EH (cell line): ENCODE data around the gene FGF13.

Experiments used
- DNase-seq: peaks from one replicate; pipeline ENCODE4 v3.0.0-alpha.2; 2015; ENCODE audit warnings: low read depth

The FGF13 gene

DNA sequence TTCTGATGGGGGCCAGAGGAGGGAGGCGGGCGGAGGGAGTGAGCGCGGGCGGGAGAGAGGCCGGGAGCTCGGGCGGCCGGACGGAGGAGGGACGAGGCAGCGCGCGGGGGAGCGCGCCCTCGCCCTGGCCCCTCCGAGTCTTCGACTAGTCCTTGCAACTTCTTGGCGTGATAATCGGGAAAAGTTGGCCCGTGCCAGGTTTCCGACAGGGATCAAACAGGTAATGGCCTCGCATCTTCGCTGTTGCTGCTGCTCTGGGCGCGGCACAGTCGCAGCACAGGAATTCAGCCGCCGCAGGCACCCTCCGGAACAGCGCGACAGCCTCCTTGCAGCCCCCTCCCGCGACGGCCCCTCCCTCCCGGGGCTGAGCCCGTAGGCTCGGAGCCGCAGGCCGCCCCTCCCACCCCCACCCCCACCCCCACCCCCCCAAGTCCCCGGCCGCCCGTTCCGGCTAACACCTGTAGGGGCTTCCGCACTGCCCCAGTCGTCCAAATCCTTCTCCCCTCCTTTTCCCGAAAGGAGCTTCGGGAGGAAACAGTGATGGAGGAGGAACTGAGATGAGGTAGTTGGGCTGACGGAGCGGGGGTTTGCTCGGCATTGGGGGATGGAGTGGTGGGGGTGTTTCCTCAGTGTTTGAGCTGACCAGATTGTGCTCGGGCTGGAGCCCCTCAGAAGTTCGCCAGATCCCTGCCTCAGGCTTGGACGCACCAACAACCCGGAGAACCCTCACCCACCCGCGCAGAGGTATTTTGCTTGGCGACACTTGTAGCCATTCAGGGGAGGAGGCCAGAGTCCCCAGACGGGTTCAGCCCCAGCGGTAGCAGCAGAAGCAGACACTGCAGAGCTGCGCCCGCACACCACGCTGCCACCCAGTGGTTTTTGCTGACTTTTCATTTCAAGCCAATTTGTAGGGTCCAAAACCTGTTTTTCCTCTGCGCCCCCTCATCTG is at the start of gene FGF13:
TSS of gene FGF13 (minus strand) at position 319 of the 949 bp plus-strand sequence. CDS start 714 bp downstream, outside the sequence.
- DNase-seq = no peak

DNA sequence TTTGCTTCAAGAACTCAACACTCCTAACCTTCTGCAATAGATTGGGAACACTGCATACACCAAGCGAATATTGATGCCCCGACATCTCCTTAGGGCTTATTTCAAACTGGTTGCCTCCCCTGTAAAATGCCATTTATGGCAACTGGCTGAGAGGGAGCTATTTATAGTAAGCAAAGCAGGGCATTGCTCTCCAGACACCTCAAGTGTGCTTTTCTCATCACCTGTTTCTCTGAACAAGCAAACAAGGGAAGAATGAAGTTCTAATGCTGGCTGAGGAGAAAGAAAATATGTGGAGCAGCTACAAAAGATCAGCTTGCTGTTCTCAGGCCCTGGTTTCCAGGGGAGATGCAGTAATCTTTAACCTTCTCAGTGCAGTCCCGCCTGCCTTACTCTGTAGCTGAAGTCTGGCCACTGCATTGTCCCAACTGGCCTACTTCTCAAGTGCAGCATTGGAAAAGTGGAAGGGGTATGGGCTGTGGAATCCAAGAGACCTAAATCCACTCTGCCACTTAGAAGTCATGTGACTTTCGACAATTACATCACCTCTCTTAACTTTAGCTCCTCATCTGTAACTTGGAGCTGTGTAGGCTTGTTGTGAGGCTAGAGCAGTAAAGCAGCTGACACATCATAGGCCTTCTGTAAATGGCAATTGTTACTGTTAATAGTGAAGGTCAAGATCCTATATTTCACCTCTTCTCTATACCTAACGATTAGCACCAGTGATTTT is 47.9 kb upstream of the FGF13 start:
- DNase-seq = no peak

DNA sequence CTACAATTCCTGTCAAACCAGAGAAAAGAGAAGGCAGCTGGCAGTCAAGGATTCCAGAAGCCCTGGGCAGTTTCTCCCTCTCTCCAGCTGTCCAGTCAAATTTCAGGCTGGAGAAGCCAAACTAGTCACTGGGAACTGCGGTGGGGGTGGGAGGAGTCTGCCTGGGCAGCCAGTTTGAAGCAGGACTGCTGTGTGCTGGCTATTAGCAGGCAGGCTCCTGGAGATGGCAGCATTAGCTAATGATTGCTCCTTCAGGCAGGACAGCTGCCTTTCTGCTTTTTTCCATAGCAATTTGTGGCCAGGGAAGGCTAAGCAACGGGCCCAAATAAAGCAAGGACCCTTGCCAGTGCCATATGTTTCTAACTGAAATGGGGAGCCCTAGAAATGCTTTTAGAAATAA is 44.7 kb upstream of the FGF13 start:
- DNase-seq = peak; percentile 0

DNA sequence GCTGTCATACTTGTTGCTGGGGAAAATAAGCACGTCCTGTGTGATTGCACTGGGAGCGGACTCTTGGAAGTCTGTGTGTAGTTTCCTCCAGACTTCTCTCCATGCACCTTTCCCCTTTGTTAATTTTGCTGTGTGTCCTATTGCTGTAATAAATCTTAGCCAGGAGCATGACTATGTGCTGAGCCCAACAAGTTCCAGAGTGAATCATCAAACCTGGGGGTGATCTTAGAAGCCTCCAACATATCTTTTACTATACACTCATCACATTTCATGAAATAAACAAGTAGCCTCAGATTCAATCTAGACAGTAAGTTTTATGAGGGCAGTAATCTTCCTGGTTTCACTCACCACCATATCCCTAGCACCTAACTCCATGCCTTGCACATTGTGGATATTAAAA is 43.3 kb upstream of the FGF13 start:
- no peak for DNase-seq

DNA sequence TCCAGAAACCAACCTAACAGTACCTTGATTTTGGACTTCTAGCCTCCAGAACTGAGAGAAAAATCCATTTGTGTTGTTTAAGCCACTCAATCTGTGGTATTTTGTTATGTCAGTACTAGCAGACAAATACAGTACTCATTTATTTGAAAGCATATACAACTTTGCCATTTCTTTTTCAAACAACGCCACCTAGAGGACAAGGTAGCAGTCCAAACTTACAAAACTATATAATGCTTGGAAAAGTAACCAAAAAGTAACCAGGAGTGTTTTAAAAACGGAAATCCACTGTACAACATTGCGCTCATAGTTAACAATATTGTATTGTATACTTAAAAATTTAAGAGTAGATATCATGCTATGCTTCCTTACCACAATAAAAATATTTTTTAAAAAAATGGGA is 37.0 kb upstream of the FGF13 start:
- peak; percentile 0 for DNase-seq

DNA sequence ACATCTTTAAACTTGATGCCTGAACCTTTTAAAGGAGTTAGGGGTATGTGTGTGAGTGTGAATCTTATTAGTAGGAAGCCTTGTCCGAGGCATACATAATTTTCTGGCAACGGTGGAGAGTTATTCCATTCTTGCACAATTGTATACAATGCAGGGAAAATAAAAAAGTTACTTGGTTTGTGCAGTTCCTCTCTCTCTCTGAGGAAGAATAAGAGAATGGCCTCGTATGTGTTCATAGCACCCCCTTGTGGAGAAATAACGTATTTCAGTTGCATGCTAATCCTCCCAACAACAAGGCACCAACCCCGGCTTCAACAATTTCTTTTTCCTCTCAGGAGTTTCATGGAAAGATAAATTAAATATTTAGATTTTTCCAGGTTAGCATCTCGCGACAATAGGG is 33.7 kb upstream of the FGF13 start:
- peak; percentile 25 for DNase-seq

DNA sequence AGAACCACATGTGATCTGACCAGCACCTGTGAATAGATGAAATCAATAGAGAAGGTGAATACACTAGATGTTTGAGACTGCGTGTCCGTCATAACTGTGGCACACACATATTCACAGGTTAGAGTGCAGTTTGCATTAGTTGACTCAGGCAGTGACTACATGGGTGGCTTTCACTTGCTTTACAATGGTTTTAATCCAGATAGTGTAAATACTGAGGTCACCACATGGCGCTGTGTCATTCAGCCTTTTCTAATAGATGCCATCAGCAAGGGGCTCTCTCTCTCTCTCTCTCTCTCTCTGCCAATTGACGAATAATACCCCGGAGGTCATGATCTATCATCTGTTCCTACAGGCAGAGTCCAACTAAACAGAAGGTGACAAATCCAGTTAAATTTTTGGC is 30.7 kb upstream of the FGF13 start:
- DNase-seq = no peak

DNA sequence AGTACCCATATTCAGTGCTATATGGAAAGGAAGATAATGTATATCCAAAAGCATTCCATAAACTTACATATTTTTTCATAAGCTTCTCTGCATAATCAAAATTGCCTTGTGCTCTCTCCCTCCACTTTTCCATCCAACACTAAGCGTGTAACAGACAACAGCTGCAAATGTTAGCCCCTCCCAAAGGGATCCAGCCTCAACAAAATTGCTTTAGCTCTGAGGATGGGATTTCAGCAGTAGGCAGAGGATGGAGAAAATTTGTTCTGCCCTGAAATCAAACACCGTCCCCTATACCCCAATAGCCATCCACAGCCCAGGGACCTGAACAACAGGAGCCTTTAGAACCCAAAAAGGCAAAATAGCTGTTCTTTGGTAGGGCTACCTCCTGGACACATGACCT is 28.8 kb upstream of the FGF13 start:
- no peak for DNase-seq

DNA sequence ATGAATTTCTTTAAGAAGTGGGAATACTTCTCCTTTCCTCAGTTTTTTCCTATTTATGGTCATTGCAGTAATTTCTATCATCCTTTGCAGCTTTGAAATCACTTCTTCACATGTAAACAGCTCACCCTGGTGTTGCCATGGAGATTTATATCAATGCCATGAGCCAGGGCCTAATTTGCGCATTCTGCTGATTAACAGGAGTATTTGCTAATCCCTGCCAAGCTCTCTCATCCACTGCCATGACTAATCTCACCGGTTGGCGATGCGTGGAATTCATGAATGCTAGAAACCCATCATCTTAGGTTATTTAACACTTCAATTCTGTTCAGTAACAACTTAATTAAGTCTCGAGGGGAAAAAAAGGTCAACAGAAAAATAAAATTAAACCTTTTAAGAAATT is 11.8 kb upstream of the FGF13 start:
- no peak for DNase-seq

DNA sequence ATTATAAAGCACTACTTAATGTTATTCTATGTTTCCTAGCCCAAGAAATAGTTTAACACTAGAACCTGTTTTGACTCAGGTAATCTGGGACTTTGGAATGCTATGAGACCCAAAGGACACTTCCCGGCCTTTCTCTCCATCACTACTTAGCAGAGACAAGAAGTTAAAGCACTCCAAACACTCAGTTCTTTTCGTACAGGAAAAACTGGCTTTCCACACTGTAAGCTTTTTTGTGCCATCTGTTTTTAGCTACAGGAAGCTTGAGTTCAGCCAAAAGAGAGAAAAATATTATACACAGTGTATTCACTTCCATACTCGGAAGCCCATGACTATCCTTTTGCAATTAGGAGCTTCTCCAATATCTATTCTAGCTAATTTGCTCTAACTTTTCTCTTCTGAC is 7.9 kb upstream of the FGF13 start:
- no peak for DNase-seq

DNA sequence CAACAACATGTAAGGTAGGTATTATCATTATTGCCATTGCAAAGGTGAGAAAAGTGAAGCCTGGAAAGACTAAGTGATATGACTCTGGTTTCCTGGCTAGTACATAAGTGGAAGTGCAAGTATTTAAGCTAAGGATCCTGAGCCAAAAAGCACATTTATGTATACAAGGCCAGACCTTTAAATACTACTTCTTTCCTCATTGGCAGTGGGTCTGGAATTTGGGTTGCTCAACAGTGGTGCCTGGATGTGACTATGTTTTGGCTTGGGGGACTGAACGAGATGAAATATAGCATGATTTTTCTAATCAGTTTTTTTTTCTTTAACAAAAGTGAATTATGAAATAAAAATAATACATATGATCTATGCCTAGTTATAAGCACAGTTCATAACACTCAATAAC is 7.4 kb upstream of the FGF13 start:
- DNase-seq = no peak

DNA sequence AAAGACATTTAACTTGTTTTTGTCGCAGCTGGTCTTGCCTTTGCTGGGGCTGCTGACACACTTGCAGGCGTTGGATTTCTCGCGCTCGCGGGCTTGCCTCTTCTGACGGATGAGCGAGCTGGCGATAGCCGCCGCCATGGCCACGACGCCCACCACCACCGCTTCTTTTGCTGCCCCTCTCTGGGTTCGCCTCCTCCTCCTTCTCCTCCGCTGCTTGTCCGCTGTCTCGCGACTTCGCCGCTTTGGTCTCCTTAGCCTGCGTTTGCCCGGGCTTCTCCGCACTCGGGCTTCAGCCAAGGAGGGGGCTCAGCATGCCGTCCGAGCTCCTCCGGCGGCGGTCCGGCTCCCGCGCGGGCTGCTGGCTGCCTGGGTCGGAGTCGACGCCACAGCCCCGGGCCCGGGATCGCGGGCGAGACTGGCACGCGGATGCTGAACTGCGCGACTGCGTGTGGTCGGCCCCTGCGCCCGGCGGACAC is 613 bp downstream of the FGF13 start:
- DNase-seq = no peak

DNA sequence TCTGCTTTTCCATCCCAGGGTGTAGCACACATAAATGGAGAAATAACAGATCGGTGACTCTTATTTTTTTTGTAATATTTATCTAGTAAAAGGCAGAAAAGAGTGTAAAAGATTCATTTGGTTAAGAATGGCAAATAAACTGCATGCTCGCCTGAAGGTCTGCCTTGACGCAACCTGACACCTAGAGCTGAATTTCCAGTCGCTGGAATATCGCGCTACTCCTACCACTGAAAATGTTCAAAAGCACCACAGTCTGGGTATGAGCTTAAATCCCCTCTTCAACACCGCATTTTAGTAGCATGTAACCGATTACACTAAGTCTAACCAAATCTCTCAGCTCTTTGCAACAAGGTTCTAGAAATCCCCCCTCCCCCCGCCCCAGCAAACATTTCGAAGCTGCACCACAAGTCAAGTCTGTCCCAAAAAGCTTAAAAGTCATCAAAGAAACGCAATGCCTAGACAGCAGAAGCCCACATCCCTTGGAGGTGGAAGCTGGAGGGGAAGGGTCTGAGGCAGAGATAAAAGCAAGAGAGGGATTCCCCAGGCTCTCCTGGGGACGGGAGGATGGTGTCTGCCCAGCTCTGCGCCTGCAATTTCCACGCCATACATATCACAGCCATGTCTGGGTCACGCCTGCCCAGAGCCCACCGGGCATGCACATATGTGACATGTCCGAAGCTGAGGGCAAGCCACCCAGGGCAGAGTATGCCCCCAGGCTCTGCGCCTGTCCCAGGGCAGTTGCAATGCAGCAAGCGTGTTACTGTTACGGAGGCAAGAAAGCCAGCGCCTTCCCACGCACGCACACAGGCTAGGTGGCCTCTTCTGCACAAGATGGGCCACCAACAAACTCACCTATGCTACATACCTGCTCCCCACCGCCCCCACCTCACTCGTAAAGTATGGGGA is 1.4 kb downstream of the FGF13 start:
- no peak for DNase-seq

DNA sequence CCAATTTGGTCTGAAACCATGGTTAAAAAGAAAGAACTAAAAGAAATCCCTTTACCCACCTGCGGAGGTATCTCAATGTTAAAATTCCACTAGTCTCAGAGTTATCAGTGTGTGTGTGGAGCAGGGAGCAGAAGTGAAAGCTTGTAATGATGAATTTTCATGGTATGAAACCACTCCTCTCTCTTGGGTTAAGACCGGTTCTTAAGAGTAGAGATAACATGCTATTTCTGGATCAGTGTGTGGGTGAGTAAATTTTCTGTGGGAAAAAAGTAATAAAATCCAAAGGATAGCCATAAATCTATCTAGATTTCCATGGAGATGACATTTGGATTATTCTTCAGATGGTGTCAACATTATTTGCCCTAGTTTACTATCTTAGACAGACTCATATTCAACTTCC is 3.2 kb downstream of the FGF13 start:
- DNase-seq = no peak

DNA sequence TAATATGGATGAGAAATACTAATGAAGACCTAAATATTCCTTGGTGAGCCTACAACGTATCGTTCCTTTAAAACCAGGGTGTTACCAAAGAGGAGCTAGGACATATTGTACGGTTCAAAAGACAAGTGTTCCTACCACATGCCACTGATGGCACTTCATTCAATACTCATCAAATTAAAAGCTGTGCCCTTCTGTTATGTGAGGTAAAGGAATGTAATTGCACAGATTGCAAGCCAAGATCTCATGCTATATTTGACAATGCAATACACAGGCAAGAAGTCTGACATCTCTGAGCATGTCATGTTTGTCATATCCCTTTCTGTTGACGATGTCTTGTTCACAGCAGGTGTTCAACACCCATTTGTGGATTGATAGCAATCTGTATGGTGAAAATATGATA is 6.9 kb downstream of the FGF13 start:
- DNase-seq = no peak

DNA sequence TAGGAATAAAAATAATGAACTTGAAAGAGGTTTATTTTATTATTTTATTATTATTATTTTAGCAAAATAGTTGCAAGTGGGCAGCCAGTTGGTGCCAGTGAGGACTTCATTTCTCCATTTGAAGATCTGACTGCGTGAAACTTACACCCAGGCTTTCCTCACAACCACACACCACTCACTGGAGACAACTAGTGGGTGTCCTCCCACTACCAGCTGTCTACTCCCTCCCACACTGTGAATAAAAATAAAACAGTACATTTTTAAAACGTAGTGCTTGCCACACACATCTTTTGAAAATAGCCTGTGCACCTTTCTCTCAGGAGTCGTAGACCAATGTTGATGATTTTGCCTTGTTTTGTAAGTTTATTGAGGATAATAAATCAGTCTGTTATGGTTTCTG is 7.4 kb downstream of the FGF13 start:
- DNase-seq = no peak

DNA sequence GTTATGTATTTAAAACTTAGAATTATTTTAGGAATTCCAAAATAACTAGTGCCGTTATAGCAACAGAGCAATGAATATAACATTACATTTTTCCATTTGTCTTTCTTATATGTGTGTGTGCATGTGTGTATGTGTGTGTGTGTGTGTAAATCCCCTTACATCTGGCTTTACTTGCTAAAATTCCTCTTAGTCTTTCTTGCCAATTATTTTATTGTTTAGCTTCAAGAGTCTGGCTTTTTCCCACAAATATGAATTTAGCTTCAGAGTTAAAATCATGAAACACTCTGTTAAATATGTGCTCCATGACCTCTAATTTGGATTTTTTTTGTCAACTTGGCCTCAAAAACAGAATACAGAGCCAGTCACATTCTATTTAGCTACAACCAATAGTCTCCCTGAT is 18.9 kb downstream of the FGF13 start:
- no peak for DNase-seq

DNA sequence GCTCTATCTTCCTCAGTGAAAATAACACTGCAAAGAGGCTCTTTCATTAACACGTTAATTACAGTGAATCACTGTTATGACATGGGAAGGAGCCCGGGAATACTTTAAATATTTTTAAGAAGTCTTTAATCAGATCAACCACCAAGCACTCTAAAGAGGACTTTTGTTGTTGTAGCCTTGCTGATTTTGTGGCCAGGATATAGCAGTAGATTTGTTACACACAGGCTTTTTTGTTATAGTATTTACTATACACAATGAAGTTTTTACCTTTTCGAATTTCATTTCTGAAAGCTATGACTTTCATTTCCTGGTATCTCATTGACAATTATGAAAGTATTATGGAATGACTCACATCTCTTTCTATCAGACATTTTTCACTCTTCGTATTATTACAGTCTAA is 20.3 kb downstream of the FGF13 start:
- DNase-seq = no peak

DNA sequence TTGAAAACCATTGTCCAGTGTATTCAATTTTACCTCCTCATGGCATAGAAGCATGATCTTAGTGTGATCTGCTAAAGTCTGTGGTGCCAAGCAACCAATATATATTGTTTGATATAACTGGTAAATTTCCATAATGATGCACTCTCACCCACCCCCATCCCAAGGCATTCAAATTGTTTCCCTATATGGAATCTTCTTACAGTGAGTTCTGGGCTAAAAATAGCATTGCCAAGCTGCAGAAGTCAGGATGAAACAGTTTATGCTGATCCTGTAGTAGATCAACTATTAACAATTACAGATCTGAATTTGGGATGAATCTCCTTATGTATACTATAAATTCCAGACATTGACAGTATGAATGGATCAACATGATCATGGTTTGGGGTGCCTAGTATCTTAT is 20.9 kb downstream of the FGF13 start:
- no peak for DNase-seq

DNA sequence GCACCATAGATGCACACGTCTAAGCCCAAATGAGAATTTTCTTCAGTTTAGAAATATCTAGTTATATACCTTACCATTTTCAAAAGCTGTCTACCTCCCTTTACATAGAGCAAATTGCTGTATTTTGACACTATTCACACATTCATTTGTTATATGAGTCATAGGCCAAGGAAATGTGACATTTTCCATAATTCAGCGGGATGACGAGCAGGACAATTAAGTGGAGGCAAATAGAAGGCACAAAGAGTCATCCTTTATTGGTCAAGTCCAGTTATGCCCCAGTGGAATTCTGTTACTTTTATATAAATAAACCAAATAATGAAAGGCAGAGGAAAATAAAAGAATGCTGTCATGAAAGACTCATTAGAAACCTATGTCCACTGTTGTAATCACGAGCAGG is 27.9 kb downstream of the FGF13 start:
- DNase-seq = no peak

DNA sequence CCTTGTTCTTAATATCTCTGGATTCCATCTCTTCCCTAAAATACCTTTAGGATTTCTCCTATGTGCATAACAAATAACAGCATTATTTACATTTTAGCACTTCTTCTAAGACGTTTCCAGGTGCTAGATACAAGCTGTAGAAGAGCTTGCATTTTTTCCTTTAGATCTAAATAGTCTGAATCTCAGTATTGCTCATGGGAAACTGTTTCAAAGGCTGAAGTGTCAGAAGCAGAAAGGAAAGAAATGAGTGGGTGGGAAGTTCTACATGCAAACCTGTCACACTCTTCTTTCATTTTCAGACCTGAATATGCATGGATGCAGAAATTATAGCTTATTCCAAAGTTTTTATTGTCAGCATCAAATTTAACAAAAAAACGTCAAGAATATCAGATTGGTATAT is 41.8 kb downstream of the FGF13 start:
- no peak for DNase-seq

DNA sequence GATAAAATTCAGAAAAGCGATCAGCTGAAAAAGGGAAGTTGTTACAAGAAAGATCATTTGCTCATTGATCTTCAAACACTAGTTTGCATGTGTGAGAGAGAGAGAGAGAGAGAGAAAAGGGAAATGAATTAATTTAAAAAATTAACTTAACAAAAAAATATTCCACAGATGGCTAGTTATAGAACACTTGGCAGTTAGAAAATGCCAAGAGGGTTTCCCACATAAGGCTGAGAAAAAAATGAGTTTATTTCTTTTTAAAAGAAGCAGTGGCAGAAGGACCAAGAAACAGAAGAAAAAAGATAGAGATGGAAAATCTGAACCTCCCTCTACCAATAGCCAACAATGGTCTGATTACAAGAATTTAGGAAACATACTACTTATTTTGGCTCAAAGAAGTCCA is 47.1 kb downstream of the FGF13 start:
- no peak for DNase-seq
